NT2/D1 (cell line): ENCODE results near the gene PPP2R5A.

Source experiments
- YY1 ChIP-seq: IDR thresholded peaks from 2 replicates; pipeline ENCODE4 v1.6.1; 2011; ENCODE audit not compliant: insufficient read length, insufficient read depth
- ZNF274 ChIP-seq: IDR thresholded peaks from 2 replicates; pipeline ENCODE4 v1.6.1; 2011; ENCODE audit warnings: mild to moderate bottlenecking, low read depth, low read length

DNA sequence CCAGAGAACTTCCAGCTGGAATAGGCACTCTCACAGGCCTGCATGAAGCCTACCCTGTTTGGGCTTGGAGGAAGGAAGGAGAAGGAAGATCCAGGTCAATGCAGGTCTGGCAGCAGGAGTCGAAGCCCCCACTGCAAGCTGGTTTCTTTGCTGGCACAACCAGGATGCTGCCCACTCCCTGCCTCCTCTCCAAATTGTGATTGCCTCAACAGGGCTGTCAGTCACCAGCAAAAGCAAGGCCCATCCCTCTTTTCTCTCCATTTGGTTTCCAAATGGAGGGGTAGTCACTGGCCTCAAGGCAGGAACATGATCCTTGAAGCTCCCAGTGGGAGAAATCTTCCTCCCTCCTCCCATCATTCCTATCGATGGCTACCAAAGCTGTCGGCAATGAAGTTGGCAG is 92.4 kb downstream of the PPP2R5A start:
- TF ChIP-seq YY1 = no peak
- TF ChIP-seq ZNF274 = no peak
